Islet of Langerhans (tissue), 1 donor: Measurements from ENCODE around the gene DBH.

Source experiments
- FAIRE-seq: peaks from one replicate; lab custom pipeline; 2011; peaks lifted over from hg19 to GRCh38; lab: Jason Lieb, UNC

DBH gene

GRCh38 chr9:133701981-133702797, 66.0 kb downstream of the DBH start:
- no peak for FAIRE-seq

DNA sequence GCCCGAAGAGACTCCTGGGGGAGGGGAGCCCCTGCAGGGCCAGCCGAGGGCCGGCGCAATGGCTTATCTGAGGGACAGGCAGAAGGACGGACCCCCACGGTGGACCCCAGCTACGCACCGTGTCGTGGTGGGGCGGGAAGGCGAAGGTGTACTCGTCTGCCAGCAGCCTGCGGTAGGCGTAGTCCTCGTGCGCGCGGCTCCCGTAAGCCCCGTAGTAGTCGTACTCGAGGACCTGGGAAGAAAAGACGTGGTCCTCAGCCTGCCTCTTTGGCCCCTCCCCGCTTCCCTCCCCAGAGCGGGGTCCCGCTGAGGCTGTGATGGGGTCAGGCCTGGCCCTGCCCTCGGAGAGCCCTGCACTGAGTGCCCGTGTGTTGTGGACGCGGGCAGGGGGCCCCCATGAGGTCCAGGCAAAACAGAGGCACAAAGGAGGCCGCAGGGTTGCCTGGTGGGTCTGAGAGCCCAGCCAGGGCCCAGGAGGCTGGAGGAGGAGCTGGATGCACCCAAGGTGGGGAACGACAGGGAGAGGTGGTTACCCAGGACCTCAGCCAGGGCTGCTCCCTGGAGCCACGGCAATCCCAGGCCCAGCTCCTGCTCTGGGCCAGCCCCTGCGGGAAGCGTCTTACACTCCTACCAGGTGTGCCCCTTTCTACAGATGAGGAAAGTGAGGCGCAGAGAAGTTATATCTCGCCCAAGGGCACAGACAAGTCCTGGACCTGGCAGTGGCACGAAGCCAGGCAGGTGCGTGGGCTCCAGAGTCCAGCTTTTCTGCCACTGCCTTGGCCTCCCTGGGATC, 66.8 kb downstream of the DBH start:
- FAIRE-seq, result no peak

- FAIRE-seq, result no peak
Measured at GRCh38 chr9:133703591-133704399, 67.6 kb downstream of the DBH start.

DNA sequence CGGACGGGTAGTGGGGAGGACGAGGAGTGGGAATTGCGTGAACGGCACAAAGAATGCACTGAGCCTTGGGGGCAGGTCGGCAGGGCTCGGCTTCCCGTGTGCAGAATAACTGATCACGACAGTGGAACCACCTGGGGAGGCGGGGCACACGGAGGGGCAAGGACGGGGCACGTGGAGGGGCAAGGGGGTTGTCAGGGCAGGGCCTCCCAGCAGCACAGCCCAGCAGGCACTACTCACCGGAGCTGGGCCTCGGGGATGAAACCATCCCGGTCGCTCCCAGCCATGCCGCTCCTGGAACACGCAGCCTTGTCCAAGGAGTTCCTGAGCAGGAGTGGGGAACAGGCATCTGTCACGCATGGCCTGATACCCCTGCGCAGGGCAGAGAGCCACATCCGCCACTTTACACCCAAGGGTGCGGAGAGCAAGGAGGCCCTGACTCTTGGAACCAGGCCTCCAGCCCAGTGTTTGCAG, 68.6 kb downstream of the DBH start:
- no peak for FAIRE-seq

DNA sequence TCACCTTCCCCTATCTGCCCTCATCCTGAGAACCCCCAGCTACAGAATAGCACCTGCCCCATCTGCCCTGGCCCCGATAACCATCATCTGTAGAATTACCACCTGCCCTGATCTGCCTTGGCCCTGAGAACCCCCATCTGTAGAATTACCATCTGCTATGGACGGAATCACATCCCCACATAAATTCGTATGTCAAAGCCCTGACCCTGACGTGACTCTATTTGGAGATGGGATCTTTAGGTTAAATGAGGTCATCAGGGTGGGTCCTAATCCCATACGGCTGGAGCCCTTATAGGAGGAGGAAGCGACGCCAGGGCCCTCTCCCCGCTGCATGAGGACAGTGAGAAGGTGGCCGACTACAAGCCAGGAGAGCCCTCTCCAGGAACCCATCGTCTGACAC, 69.4 kb downstream of the DBH start:
- FAIRE-seq, result no peak

DNA sequence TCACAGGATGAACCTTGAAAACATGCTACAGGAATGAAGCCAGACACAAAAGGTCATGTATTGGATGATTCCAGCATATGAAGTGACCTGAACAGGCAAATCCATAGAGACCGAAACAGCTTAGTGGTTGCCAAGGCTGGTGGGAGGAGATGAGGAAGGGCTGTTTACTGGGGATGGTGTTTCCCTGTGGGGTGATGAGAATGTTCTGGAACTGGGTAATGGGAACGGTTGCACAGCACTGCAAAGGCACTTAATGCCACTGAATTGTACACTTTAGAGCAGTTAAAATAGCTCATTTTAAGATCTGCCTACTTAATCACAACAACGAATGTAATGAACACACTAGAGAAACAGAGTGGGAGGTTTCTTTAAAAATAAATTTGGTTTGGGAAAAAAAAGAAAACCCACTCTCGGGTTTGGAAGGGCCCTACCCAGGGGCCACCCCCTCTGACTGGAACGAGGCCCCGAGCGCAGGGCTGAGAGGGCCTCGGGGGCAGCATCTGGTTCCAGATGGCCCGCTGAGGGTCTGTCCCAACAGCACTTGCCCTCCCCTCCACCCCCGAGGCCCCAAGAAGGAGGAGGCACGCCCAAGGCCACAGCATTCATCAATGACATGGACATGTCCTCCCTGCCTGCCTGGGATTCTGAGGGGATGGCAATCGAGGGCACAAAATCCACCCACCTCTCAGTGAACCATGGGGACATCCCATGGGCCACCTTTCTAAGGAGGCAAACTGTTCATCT, 70.3 kb downstream of the DBH start:
- FAIRE-seq, result no peak

DNA sequence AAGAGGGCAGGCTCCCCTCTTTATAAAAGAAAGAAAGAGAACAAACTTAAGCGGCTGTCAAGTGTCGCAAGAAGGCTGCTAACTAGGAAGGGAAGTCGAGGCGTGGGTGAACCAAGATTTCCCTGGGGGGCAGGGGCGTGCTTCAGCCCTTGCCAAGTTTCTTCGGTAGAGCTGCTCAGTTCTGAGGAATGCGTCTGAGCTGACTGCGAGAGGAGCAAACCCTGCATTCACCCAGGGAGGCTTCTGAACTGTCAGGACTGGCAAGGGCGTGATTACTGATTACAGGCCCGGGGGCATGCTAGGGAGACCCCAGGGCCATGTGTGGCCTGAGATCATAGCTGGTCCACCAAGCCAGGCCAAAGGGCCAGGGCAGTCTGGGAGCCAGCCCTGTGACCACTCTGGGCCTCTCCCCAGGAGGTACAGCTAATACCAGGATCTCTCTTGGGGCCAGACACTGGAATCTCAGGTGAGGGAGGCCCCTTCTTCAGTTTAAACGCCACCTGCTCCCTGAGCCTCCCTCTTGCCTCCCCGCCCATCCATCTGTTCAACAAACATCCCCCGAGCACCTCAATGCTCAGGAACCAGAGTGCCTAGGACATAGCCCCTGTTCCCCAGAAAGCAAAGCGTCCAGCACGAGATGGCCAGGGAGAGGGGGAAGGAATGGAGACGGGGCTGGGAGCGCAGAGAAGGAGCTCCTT, 71.1 kb downstream of the DBH start:
- no peak for FAIRE-seq

DNA sequence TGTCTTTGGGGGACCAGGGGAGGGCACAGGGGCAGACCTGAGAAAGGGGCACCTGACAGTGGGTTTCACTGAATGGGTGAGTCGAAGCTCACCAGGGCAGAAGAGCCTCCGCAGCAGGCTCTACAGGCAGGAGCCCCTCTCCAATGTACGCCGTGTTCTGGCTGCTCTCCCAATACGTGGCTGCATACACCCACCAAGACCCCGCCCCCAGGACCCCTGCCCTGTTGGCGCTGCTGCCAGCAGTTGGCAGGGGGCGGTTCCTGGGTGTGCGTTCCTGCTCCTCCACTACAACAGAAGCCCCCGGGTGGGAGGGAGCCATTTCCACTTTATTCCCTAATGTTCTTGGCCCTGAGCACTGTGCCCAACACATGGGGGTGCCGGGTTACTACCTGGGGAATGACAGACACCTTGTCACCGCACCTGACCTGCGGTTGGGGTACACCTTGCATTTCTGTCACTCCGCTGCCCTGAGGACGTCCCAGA, 71.6 kb downstream of the DBH start:
- no peak for FAIRE-seq

DNA sequence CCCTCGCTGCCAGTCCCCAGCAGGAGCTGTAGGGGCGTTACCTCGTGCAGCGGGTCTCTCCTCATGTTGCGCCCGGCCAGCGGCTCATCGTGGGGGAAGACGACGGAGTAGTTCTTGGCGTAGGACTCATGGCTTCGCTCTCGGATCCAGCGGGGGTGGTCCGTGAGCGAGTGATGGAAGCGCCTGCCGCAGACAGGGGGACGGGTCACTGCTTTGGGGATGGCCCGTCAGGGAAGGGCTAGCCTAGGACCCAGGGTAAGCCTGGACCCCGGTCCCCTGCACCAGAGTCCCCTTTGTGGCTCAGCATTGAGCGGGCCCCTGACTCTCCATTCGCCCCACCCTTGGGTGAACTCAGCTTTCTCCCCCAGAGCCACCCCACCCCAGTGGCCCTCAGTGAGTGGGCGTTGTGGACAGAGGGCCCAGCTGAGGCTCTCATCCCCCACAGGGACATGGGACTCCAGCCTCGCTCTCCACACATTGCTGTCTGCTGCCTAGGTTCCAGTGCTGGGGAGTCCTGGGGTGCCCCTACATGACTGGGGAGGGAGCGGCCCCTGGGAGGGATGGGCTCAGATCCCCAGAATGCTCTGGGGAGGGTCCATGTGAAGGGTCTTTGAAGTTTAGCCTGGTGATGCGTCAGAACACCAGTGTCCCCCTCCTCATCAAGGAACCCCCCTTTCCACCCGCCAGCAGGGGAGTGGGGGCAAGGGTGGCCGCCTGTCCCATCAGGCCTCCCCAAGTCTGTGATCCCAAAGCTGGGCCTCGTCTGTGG, 72.3 kb downstream of the DBH start:
- FAIRE-seq, result no peak
